Effector CD8-positive, alpha-beta T cell (primary cell): ENCODE data around the gene KCTD1.

Experiments
- DNase-seq: peaks from one replicate; lab custom pipeline; 2025; lab: John Stamatoyannopoulos, UW

The KCTD1 gene

DNA sequence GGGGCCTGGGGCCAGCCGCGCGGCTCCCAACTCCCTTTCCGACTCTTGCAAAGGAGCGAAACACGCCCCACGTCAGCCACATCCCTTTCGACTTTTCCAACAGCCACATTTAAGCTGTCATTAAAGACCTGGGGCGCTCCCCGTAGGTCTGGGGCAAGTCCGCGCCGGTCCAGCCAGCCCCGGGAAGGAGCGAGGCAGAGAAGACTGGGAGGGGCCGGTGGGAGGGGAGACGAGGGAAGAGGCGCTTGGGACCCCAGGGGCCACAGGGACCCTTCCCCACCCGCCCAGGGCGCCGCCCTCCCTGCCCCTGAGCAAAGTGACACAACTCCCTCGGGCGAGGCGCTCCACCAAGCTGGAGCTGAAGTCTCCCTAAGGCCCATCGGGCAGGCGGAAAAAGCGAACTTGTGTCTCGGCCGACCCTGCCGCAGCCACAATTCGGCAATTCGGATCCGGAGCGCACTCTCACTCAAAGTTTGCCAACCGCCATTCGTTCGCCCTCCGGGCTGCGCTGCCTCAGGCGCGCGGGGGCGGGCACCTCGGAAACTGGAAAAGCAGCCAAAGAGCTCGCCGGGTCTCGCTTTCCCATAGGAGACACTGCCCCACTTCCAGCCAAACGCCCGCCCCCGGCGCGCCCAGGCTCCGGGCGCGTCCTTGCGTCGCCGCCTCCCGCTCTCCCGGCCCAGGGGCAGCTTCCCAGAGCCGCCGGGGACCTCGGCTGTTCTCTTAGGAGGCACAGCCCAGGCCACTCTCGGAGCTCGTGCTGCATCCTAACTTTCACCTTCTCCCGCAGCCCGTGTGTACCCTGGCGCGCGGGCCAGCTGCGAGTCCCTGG lies 1.1 kb upstream of the KCTD1 start:
- no peak for DNase-seq

DNA sequence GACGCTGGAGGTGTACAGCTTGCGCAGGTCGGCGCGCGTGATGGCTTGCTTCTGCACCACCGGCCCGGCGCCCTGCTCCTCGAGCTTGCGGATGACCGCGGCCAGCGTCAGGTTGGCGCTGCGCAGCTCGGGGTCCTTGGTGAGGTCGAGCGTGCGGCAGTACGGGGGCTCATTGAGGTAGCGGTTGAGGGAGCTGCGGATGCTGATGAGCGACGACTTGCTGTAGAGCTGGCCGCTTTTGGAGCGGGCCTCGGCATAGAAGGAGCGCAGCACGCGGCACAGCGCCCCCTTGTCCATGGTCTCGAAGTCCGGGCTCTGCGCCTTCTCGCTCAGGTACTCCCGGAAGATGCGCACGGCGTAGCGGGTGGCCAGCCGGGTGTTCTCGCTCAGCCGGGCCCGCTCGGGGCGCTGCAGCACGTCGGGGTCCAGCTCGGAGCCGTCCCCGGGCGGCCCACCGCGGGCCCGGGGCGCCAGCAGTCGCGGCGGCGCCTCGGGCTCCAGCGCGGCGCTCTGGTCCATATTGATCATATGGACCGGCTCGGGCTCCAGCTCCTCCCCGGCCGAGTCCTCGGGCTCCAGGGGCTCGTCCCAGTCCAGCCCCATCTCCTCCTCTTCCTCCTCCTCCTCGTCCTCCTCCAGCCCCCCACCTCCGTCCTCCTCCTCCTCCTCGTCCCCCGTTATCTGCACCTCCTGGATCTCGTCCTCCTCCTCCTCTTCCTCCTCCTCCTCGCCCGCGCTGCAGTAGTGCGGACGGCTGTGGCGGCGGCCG lies 523 bp downstream of the KCTD1 start:
- DNase-seq: peak; percentile 3

DNA sequence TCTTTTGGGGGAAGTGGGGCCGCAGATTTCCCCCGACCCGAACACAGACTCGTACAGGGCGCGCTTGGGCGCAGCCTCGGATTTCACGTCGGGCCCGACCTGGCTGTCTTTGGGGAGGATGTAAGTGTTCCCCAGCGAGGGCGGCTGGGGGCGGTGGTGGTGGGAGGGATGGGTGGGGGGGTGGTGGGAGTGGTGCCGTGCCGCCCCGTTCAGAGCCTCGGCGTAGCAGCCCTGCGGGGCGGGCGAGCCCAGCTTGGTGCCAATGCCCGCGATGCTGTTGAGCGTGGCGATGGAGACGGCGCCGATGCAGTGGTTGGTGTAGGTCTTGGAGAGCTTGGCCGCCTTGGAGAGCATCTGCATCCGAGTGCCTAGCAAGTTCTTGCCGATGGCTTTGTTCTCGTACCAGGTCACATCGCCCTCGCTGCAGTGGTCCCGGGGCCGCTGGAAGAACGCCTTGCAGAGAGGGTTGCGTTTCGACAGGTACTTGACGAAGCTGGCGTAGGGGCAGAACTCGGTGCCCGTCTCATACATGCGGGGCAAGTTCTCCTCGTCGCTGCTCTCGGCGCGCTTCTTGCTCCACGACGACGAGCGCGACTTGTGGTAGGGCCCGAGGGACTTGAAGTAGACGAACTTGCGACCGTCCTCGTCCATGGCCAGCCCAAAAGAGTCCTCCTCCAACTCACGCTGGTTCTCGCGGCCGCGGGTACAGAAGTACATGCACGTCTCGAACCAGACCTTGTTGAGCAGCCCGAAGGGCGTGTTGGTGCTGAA lies 1.3 kb downstream of the KCTD1 start:
- no peak for DNase-seq

DNA sequence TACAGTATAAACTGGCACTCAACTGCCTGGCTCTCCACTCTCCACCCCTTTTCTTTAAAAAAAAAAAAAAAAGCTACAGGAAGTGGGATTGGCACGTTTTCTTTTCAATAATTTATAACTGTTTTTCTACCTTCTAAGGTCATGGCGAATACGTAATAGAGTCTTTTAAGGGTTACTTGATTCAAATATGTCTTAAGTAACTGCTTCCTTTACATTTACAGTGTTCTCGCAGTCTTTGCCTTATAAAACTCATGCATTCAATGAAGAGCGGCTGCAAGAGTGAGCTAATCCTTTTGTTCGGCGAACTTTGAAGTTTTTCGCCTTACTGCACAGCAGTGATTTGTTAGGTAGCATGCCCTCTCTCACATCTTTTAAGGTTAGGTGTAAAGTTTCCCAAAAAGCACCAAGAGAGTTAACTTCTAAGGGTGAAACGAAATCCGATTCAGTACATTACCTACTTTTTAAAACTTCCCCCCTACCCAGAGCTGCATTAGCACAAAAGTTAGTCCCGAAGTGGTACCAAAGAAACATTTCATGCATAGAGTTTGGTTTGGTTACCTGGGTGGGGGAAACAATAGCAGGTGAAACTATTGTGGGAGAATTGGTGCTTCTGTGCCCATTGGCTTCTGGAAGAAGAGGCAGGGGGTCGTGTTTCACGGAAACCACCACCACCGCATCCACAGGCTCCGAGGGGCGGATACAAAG lies 2.0 kb downstream of the KCTD1 start:
- DNase-seq: no peak

DNA sequence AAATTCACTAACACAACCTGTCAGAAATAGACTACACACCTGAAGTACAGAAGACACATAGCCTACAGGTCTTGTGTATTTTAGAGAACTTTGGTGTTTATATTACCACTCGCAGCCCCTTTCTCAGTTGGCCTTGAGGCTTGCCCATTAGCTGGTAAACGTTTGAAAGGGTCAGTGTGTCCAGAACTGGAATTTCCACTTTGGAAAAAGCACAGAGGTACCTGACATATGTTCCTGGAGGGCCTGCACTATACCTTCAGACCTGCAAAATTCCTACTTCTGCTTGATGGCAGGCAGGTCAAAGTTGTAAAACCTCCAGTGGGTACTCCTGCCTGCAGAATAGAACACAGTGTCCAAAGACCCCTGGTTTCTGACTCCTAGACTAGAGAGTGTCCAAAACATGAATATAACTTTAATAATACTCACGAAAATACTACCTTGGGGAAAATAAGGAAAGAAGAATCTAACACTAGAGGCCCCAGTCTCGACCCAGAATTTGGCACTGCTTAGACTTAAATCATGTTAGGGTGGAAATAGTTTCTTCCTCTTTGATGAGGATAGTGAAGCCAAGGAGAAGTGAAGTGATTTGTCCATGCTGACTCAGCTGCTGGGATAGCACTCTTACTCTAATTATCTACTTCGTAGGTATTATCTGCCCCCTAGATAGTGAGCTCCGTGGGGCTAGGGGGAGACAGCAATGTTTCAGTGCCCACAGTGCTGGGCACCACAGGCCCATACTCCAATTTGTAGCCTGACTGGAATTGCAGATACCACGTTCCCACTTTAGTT lies 2.8 kb downstream of the KCTD1 start:
- no peak for DNase-seq

DNA sequence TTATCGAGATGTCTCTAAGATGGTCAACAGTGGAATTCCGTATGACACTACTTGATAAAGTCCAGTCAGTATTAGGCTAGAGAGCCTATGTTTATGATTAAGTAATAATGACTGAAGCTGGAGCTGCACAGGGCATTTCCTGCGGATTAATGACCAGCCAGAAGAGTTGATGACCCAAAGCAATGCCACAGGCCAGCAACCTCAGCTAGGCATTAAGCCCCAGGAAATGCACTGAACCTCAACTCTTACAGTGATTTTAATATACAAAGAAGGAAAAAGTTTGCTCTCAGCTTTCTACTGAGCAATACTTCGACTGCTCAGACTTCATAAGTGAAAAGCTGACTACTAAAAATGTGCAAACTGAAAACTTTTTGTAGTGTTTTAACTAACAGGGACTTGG lies 3.9 kb downstream of the KCTD1 start:
- DNase-seq: no peak

DNA sequence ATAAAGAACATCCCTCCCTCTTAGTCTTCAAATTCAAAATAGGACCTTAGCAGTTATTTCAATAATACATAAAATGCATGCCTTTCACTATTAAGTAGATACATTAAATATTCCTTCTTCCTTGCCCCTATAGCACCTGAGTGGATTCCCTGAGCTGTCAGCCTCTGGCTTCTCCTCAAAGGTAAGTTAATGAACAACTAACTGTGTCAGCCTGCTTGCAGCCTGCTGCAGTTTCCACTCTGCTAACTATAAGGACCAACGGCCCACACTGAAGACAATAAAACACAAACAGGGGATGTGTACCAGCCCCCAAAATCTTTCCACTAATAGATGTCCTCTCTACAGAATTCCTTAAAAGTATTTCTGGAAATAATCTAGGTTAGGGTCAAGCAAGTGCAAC lies 5.0 kb downstream of the KCTD1 start:
- no peak for DNase-seq

DNA sequence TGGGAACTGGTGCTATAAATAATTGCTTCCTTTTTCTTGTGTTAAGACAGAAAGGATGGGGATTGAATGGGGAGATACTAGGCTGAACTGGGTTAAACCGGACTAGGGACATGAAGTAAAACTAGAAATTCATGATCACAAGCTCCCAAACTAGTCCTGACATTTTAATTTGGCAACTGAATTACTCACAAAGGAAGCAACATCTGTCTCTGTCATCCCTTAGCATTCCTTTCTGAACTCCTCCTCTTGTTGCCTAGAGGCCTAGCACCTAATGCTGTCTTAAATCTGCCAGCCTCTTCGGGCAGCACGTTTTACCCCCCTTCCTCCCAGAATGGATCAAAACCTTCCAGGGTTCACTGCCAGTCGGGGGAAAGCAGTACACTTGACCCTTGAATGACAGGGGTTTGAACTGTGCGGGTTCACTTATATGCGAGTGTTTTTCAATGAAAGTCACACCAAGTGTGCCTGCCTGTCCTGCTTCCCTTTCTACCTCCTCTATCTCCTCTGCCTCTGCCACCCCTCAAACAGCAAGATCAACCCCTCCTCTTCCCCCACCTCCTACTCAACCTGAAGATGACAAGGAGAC lies 8.2 kb downstream of the KCTD1 start:
- DNase-seq: no peak

DNA sequence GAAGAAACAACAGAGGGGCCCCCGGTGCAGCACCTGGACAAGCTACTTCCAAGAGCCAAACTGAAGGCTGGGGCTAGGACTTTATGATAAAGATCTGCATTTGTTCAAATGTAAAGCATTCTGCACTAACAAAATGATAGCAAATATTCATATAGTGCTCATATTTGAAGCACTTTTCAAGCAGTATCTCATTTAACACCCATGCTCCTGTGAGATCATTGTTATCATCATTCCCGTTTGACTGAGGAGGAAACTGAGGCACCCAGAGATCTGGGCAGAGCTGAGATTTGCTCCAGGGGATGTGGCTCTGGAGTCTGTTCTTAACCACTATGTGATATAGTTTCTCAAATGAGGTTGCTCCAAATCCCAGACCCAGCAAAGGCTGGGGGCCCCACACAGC lies 9.8 kb downstream of the KCTD1 start:
- no peak for DNase-seq

DNA sequence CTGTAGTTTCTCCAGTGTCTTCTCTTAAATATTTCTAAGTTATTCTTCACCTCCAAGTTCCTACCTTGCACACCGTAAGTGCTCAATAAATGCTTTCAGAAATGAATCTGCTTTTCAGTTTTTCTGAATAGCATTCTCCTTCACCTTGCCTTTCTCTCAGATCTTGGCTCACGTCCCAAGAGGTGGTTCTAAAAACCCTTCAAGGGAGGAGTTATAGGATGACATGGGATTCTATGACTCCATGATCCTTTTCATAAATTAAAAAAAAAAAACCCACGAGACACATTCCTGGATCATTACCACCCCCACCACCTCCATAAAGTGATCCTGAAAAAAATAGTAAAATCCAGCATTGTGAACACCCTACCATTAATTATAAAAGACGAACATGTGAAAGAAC lies 11.7 kb downstream of the KCTD1 start:
- DNase-seq: no peak

DNA sequence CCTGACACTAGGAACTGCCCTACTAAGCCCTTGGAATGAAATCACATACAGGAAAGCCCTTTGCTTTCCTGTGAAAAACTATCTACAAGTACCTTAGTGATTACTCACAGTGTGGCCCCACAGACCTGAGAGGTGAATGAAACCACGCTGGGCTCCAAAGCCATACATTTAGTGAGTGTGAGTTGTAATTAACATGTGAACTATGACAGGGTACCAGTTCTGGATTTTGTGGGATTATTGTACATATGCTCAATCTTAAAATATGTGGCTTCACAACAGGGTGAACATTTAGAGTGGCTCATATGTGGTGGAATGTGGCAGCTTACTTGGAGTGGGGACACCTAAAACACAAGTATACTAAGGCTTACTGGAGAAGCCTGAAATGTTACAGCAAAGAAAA lies 12.3 kb downstream of the KCTD1 start:
- DNase-seq: no peak

DNA sequence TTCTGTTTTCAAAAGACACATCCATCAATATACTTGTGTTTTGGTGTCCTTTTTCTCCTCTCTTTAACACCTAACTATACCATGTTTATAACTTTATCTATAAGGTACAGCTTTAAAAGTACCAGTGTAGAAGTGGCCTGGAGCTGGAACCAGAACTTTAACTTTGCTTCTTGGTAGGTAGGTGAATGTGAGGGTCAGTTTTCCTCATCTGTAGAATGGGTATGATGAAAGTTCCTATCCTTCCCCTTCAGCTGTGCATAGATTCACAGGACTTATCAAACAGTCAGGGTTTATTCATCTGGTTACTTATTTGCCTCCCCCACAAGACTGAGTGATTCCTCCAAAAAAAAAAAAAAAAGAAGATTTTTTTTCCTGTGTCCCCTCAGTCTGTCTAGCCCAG lies 12.7 kb downstream of the KCTD1 start:
- no peak for DNase-seq

DNA sequence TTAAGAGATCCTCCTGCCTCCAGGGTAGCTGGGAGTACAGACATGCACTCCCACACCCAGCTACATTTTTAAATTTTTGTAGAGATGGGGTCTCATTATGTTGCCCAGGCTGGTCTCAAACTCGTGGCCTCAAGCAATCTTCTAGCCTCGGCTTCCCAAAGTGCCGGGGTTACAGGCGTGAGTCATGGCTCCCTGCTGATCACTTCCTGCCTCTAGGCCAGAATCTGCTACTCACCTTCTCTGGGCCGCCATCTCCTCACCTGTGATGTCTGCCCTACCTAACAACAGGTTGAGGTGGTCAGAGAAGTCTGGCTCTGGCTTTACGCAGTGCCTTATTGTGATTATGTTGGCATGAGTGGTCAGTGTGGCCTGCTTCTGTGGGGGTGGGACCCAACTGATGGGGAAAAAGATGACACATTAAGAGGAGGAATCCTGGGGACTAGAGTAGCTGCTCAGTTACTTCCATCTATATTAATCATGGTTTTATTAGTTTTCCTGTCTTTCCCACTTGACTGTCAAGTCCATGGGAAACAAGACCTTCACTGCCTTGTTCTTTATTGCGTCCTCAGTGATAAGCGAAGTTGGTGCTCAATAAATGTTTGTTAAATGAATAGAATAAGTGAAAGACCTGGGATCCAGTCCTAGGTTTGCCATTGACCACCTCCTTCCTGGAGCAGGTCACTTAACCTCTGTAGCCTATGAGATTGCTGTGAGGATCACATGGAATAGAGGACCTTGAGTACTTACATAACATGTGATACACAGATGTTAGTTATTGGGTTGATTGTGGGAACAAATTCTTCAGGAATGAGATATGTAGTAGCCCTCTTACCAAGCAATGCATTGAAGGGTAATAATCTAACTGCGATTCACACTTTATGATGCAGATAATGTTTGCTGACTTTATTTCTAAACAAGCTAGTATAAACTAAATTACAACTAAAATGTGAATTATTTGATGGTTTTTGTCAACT lies 15.7 kb downstream of the KCTD1 start:
- DNase-seq: no peak

DNA sequence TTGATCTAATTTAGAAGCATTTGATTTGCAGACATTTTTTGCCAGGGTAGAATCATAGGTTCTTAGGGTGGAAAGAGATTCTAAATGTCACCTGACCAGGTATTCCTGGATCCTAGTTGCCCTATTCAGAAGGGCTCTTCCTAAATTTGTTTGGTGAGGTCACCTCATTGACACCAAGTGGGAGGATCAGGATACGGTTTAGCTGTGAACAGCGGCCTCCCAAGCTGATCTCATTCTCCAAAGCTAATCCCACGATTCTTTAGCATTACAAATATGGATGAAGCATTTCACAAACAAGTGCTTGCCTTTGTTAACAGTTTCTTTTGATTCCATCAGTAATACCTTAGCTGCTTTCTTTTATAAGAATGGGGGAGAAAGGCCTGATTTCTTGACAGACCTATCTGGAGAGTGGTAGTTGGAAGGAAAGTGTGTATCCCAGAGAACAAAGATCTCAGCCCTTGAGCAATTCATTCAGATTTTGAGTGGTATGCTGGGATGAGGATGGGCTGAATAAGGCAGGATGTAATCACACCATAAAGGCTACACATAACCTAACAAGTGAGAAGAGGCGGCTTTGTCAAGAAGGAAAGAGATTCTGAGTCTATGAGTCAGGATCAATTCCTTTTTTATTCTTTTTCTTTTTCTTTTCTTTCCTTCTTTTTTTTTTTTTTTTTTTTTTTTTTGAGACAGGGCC lies 16.6 kb downstream of the KCTD1 start:
- DNase-seq: no peak

DNA sequence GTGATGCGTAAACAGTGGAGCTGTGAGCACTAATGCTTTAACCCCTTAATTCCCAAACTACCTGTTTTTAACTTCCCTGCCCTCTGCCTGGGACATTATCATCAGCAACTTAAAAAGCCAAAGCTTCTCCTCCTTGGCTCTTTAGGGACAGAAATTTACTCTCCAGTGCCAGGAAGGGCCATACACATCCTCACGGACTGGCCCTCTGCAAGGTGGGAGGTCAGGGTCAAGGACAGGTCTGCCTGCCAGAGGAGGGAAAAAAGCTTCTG lies 21.5 kb downstream of the KCTD1 start:
- no peak for DNase-seq

DNA sequence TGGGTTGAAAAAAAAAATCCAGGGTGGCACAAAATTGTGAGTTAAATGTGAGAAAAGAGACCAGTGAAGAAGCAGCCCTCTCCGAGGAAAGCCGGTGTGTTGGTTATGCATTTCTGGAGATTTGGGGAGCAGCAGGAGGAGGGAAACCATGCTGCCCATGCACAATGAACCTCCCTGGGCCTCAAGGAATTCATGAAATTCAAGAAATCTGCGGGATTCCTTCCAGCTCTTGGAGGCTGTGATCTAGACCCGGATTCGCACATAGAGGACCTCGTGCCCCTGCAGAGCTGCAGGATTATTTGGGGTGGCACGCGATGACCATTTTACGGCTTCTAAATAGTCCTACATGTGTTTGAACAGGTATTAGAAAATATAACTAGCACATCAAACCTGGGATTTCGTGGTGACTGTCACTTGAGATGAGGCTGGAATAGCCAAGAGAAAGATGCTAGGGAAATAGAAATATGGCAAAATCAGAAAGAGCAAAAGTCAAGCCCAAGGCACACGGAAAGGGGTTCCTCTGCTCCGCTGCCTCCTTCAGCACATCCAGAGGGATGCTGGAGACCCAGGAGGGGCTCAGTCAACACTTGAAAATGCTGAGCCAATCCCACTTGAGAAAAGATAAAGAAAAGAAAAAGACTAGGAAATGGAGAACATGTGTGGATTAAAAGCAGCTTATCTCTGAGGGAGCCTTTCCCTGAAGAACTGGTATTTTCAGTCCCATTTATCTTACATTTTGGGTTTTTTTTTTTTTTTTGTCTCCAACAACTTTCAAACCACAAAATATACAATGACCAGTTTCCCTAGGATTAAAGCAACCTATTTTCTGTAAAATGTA lies 22.0 kb downstream of the KCTD1 start:
- no peak for DNase-seq

DNA sequence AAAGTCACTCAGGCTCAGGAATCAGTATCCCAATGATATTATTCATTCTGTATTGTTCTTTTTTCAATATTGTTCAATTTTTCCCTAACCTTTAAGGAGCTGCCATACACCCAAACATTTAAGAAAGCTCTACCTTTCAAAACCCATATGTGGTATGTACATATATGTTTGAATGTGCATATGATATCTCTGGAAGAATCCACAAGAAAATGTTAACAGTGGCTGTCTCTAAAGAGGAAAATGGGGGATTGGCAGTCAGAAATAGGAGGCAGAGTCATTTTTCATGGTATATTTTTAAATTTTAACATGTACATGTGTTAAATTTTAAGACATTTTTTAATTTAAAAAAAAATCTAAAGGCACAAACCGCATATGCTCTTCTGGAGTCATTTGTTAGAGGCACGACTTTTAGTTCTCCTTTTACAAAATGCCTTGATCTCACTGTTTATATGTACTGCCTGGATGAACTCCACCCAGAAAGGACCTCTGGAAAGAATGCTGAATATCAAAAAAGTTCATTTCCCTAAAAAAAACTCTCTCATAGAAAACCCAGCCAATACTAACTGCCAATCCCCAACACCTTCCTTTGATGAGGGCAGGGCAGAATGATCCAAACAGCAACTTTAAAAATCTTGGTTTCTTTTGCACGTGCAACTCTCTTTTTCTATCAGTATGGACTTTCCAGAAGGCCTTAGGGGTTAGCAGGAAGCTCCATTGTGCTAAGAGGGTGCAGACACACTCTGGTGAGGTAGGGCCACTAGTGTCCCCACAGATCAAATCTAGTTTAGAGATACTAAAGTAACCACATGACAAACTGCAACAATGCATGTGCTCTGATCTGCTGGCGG lies 23.6 kb downstream of the KCTD1 start:
- DNase-seq: no peak
